ENCODE measurements around the gene CCDC120.

- TF ChIP-seq CTCF (IDR thresholded peaks at IDR 0.05) (no peak), POLR2A (IDR thresholded peaks at IDR 0.05) (no peak)
These were observed 53.0 kb downstream of the CCDC120 start for GRCh38 chrX:49111791-49112190.
